Measurements from ENCODE around the gene ALX1. TPM values are rescaled to one million over a fixed set of nuclear protein-coding genes. Genes with fewer than 3 reads are reported as not detected.

ALX1 gene
- total and polyA plus RNA-seq, 2 of the 4 experiments (the other 2 are of a cell fraction): not detected

GRCh38 chr12:85253853-85254252, 26.2 kb upstream of the ALX1 start:
- Histone ChIP-seq H2AFZ (replicated peaks; ENCODE audit: low read length, poor library complexity) (no peak overlapping the region), H4K91ac (ENCODE audit: insufficient read depth, low read depth, low read length) (no peak overlapping the region), H4K5ac (ENCODE audit: low read depth, low read length) (no peak overlapping the region), H2BK120ac (ENCODE audit: low read depth, low read length) (no peak overlapping the region), H3K4me1 (ENCODE audit: control insufficient read depth, insufficient read depth, low read length) (no peaks in the 10 kb centered on the region), H3K9ac (ENCODE audit: low read depth, low read length) (no peak overlapping the region), H2BK20ac (ENCODE audit: low read depth, low read length) (no peak overlapping the region), H4K20me1 (ENCODE audit: insufficient read depth, low read length) (no peaks in the 10 kb centered on the region), H3K4me3 (ENCODE audit: insufficient read depth, low read depth, low read length) (no peak overlapping the region), H2BK15ac (ENCODE audit: low read depth, low read length) (no peak overlapping the region), H3K18ac (ENCODE audit: low read depth, low read length) (no peak overlapping the region), H2AK9ac (replicated peaks; ENCODE audit: low read depth, low read length, poor library complexity) (no peak overlapping the region), H3K23ac (ENCODE audit: low read depth, low read length) (no peak overlapping the region), H3K56ac (ENCODE audit: extremely low read depth, insufficient read depth, low read length) (no peak overlapping the region), H2AK5ac (ENCODE audit: low read depth, low read length) (no peak overlapping the region), H3K36me3 (ENCODE audit: control insufficient read depth, insufficient read depth, low read length) (no peaks in the 10 kb centered on the region), H3K27ac (ENCODE audit: insufficient read depth, low read length) (no peak overlapping the region), H4K8ac (ENCODE audit: low read depth in 2 of 2, low read length in 2 of 2) (no peak overlapping the region), H3K79me1 (ENCODE audit: low read depth in 1 of 2, low read length in 2 of 2) (no peaks in the 10 kb centered on the region), H3K27me3 (ENCODE audit: control insufficient read depth, insufficient read depth, low read length) (no peaks in the 10 kb centered on the region), H3K14ac (replicated peaks; ENCODE audit: low read depth, low read length) (no peak overlapping the region), H2BK5ac (ENCODE audit: low read depth, low read length, poor library complexity, severe bottlenecking) (no peak overlapping the region), H3K4ac (ENCODE audit: low read depth, low read length) (no peak overlapping the region), H3K9me3 (ENCODE audit: control insufficient read depth, insufficient read depth, low read length) (no peaks in the 10 kb centered on the region), H3K9me1 (ENCODE audit: insufficient read depth, low read length) (no peaks in the 10 kb centered on the region), H3K4me2 (ENCODE audit: low read depth, low read length) (no peak overlapping the region)
- dilution Hi-C loops (cut with HindIII; ENCODE audit: low sequenced_read_pairs, unreplicated experiment) (no loop called here), in situ Hi-C loops (cut with MboI; ENCODE audit: low sequenced_read_pairs) (no loop called here), intact Hi-C loops (cut with micrococcal nuclease) (no loop called here)
- CTCF ChIA-PET: no interaction called here
- DNase-seq (no peak), ATAC-seq (ENCODE audit: low read depth) (no peak)
- POLR2A ChIA-PET (ENCODE audit: unreplicated experiment): no interaction called here
- TF ChIP-seq CTCF (conservative IDR thresholded peaks at IDR 0.05; ENCODE audit: low read depth, low read length) (no peak), CHD1 (IDR thresholded peaks at IDR 0.05; ENCODE audit: low read depth, low read length) (no peak), ELK1 (IDR thresholded peaks at IDR 0.05; ENCODE audit: borderline replicate concordance, low read depth, low read length) (no peak), FOS (IDR thresholded peaks at IDR 0.05; ENCODE audit: low read depth, low read length) (no peak), MAFK (IDR thresholded peaks at IDR 0.05; ENCODE audit: low read depth, low read length) (no peak), POLR2A (IDR thresholded peaks at IDR 0.05; ENCODE audit: low read depth, low read length) (no peak), RFX5 (IDR thresholded peaks at IDR 0.05; ENCODE audit: low read depth, low read length) (no peak), RAD21 (IDR thresholded peaks at IDR 0.05; ENCODE audit: low read length) (no peak), MAZ (IDR thresholded peaks at IDR 0.05; ENCODE audit: borderline replicate concordance, low read depth, low read length) (no peak), CEBPB (IDR thresholded peaks at IDR 0.05; ENCODE audit: low read depth, low read length) (no peak), SMC3 (IDR thresholded peaks at IDR 0.05; ENCODE audit: low read depth, low read length) (no peak), USF2 (IDR thresholded peaks at IDR 0.05; ENCODE audit: low read depth, low read length) (no peak), BHLHE40 (IDR thresholded peaks at IDR 0.05; ENCODE audit: low read depth, low read length) (no peak)
- WGBS, 2 experiments (ENCODE audit: extremely low coverage in 2 of 2, insufficient read length in 1 of 2): no CpG with 5 or more reads among the region's 4 CpGs
- no TSS peak for BruUV-seq (replicated peaks)
